K562 (cell line): ENCODE data around the gene CNR1. TPM values are rescaled to one million over a fixed set of nuclear protein-coding genes. Genes with fewer than 3 reads are reported as not detected.

Experiments
- ATAC-seq: fragments of 200-7000 bp; cut with Tn5 transposase; 3 replicates; pipeline ENCODE4 v1.9.1; 2020; ENCODE audit warnings: moderate library complexity
- BruUV-seq: library from RNA; stranded (reverse); fragments of 400-500 nt; replicated peaks from 2 replicates; lab custom pipeline; 2021; lab: Mats Ljungman, UMichigan
- CTCF ChIA-PET: fragments of 300-600 bp; formaldehyde crosslinking; extraction: SDS; loops from one replicate; lab custom pipeline; 2021; ENCODE audit warnings: low intra/inter-chr PET ratio; lab: Yijun Ruan, JAX
- POLR2A ChIA-PET: fragments of 300-600, 350-650 bp; sonication (Branson Sonifier 250); formaldehyde crosslinking; extraction: SDS; loops from one replicate; lab custom pipeline; 2021; ENCODE audit warnings: antibody characterized with exemption, inconsistent platforms; lab: Yijun Ruan, JAX
- DNase-seq, 4 experiments: peaks; one replicate each; pipeline versions ENCODE4 v3.0.0 to v3.0.0-alpha.2; 2011 to 2018; ENCODE audit warnings: low spot score in 3 of 4, mixed read lengths in 3 of 4; ENCODE audit errors: extremely low read depth in 1 of 4
- FAIRE-seq: peaks from 2 replicates; lab custom pipeline; 2011; peaks lifted over from hg19 to GRCh38; lab: Jason Lieb, UNC
- H2AFZ ChIP-seq: 2 replicates; pipeline ENCODE4 v1.6.0; 2011; ENCODE audit warnings: low read depth, low read length, control low read depth, inconsistent platforms
- H3K27ac ChIP-seq: fragments of 200-600 bp; 3 replicates; pipeline ENCODE4 v1.8.0; 2011; ENCODE audit warnings: low read depth, mild to moderate bottlenecking, control low read depth, inconsistent platforms, low read length, moderate library complexity, mixed read lengths; ENCODE audit errors: extremely low read depth
- H3K27me3 ChIP-seq, 2 experiments: fragments of 300-600 bp in 1 of 2; 2 replicates in 1 of 2; 3 replicates in 1 of 2; pipeline versions ENCODE4 v1.6.0 to v1.8.0; 2011; ENCODE audit warnings: inconsistent platforms in 2 of 2, low read length in 2 of 2, mild to moderate bottlenecking in 1 of 2, mixed read lengths in 1 of 2, moderate library complexity in 1 of 2; ENCODE audit not compliant: control insufficient read depth in 2 of 2, insufficient read depth in 2 of 2
- H3K36me3 ChIP-seq: fragments of 300-600 bp; 3 replicates; pipeline ENCODE4 v1.8.0; 2011; ENCODE audit warnings: mild to moderate bottlenecking, low read length, inconsistent platforms; ENCODE audit not compliant: control insufficient read depth, insufficient read depth
- H3K4me1 ChIP-seq, 2 experiments: fragments of 200-600 bp in 1 of 2; replicated peaks in 1 of 2; 2 replicates in 1 of 2; 3 replicates in 1 of 2; pipeline versions ENCODE4 v1.5.1 to v1.8.0; 2011; ENCODE audit warnings: inconsistent platforms in 2 of 2, low read length in 2 of 2, mild to moderate bottlenecking in 1 of 2, mixed read lengths in 1 of 2, moderate library complexity in 1 of 2; ENCODE audit not compliant: control insufficient read depth in 2 of 2, insufficient read depth in 2 of 2
- H3K4me2 ChIP-seq: 2 replicates; pipeline ENCODE4 v1.6.1; 2011; ENCODE audit warnings: low read length, control low read depth, inconsistent platforms, mixed read lengths; ENCODE audit not compliant: insufficient read depth
- H3K4me3 ChIP-seq: fragments of 200-600 bp; sonication (generic), shearing (Covaris generic); 2 replicates; pipeline ENCODE4 v1.5.1; 2016; ENCODE audit warnings: control low read depth, inconsistent platforms
- H3K79me2 ChIP-seq: fragments of 200-600 bp; 3 replicates; pipeline ENCODE4 v1.8.0; 2011; ENCODE audit warnings: low read length, inconsistent platforms; ENCODE audit not compliant: control insufficient read depth, insufficient read depth
- H3K9ac ChIP-seq, 2 experiments: 2 replicates each; pipeline versions ENCODE4 v1.6.0 to v1.6.1; 2011; ENCODE audit warnings: low read depth in 2 of 2, low read length in 2 of 2, control low read depth in 1 of 2, inconsistent platforms in 1 of 2, mild to moderate bottlenecking in 1 of 2, mixed read lengths in 1 of 2; ENCODE audit not compliant: insufficient read depth in 1 of 2
- H3K9me1 ChIP-seq: one replicate; pipeline ENCODE4 v1.6.0; 2011; ENCODE audit warnings: inconsistent platforms, mild to moderate bottlenecking, low read length, moderate library complexity; ENCODE audit not compliant: control insufficient read depth, insufficient read depth
- H3K9me3 ChIP-seq: replicated peaks from 2 replicates; pipeline ENCODE4 v1.5.1; 2011; ENCODE audit warnings: low read depth, low read length, inconsistent platforms; ENCODE audit not compliant: control insufficient read depth, insufficient read depth
- H4K20me1 ChIP-seq: replicated peaks from 2 replicates; pipeline ENCODE4 v1.6.1; 2011; ENCODE audit warnings: low read length, inconsistent platforms, mixed read lengths; ENCODE audit not compliant: control insufficient read depth, insufficient read depth
- EHMT2 ChIP-seq: fragments of 450-650 bp; IDR thresholded peaks from 2 replicates; pipeline ENCODE4 v1.6.1; 2018; ENCODE audit warnings: antibody characterized with exemption
- MIER1 ChIP-seq: fragments of 450-650 bp; IDR thresholded peaks from 2 replicates; pipeline ENCODE4 v1.6.1; 2016; ENCODE audit warnings: antibody characterized with exemption, mild to moderate bottlenecking, low read depth
- REST ChIP-seq, 2 experiments: fragments of 450-650 bp; formaldehyde crosslinking in 1 of 2; IDR thresholded peaks; 2 replicates each; pipeline versions ENCODE4 v1.4.0 to v1.6.1; 2014 to 2020; ENCODE audit warnings: mild to moderate bottlenecking in 2 of 2, borderline replicate concordance in 1 of 2, low read depth in 1 of 2
- SIRT6 ChIP-seq: IDR thresholded peaks from one replicate; pipeline ENCODE4 v1.6.1; 2012; ENCODE audit warnings: low read depth, mild to moderate bottlenecking, control low read depth, inconsistent platforms, low read length, moderate library complexity
- WGBS: fragments of 100-300 bp; shearing (Covaris generic); methylation state at CpG from one replicate; pipeline ENCODE4 v1.1.6; 2016; ENCODE audit warnings: low coverage, mixed read lengths; ENCODE audit not compliant: insufficient coverage; ENCODE audit errors: missing lambda C conversion rate; 5-methylcytosine and 5-hydroxymethylcytosine counted together
- in situ Hi-C: fragments of 300-500 bp; cut with MboI; formaldehyde crosslinking; loops from 4 replicates; pipeline ENCODE4 v1.15.0; 2018; ENCODE audit warnings: inconsistent platforms, mixed read lengths
- intact Hi-C: fragments of 100-400 bp; cut with micrococcal nuclease; formaldehyde crosslinking; loops from 2 replicates; pipeline ENCODE4 v1.14.2; 2022
- polyA plus RNA-seq, 8 experiments: library from polyadenylated mRNA; depleted of rRNA in 4 of 8; stranded (reverse) in 5 of 8; unstranded in 3 of 8; fragments of >200 nt; fragmentation: Nextera tagmentation in 2 of 8; fragmentation: Illumina TruSeq in 1 of 8; extraction: Ambion mirVana in 2 of 8; extraction: Trizol in 1 of 8; gene quantifications; 2 replicates each; pipeline versions ENCODE4 v1.2.1 to v1.2.3, GENCODE V29; 2011 to 2014; ENCODE audit warnings: inconsistent platforms in 1 of 8, missing spikeins in 1 of 8
- total RNA-seq, 7 experiments: library from RNA; depleted of rRNA in 6 of 7; stranded (reverse); fragments of >200 nt in 6 of 7; fragmentation: Illumina TruSeq in 2 of 7; extraction: Trizol in 2 of 7; gene quantifications; 2 replicates each; pipeline versions ENCODE4 v1.2.1 to v1.2.3, GENCODE V29; 2011 to 2021; ENCODE audit warnings: low replicate concordance in 1 of 7
- TF ChIP-seq, protein P1 (sequence below): fragments of 250-450 bp; sonication (Bioruptor Pico); IDR thresholded peaks from 2 replicates; pipeline ENCODE4 v1.8.0; 2021; ENCODE audit warnings: moderate library complexity, mild to moderate bottlenecking, inconsistent platforms

The CNR1 gene
- total and polyA plus RNA-seq, 9 of the 15 experiments (the other 6 are each of a cell fraction or from before 2014, with no cell fraction given), result 0.50 to 1.9 (median 1.2) TPM; not detected in 1

DNA sequence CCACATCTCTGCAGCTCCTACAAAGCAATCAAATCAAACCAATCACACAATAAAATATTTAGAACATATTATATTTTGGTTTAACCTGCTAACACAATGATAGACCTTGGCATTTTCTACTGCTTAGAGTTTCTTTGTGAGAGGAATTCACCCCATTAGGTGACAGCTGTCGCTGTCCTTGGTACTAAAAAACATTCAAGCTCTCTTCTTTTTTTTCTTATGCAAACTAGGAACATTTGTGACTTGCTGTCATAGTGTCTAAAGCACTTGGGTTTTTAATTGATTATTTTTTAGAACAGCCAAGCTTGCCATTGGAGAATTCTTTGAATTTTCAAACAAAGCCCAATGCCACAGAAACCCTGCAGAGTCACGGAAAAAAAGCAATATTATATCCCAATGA is 46.4 kb downstream of the CNR1 start:
- in situ Hi-C loops, result no loop called here
- intact Hi-C loops, result no loop called here
- no peak overlapping the region for H3K4me3 ChIP-seq
- H3K4me2 ChIP-seq, result no peak overlapping the region
- no peaks in the 10 kb centered on the region for H3K4me1 ChIP-seq
- no peaks in the 10 kb centered on the region for H3K79me2 ChIP-seq
- ChIA-PET CTCF (no interaction called here), POLR2A (interaction anchor here (1.0 kb wide), 1 partner anchor 15 kb away, joined by 3 read pairs; no protein-coding TSS in a partner anchor)
- H3K27ac ChIP-seq, result no peak overlapping the region
- FAIRE-seq, result no peak
- no peak overlapping the region for H3K9ac ChIP-seq
- no peaks in the 10 kb centered on the region for H4K20me1 ChIP-seq
- ATAC-seq, result no peak
- peak in 2 of 4 experiments; percentile 5 to 12 for DNase-seq
- TF ChIP-seq, protein P1, sequence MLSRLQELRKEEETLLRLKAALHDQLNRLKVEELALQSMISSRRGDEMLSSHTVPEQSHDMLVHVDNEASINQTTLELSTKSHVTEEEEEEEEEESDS, result no peak
- TF ChIP-seq SIRT6 (no peak), REST (IDR thresholded peaks at IDR 0.05; ENCODE audit: borderline replicate concordance) (peak; percentile 93), REST (CRISPR knock-in tag; IDR thresholded peaks at IDR 0.05; ENCODE audit: low read depth) (peak; percentile 86), MIER1 (peak; percentile 73; the same call in 1 of the 2 replicates), EHMT2 (peak; percentile 63; the same call in 1 of the 2 replicates)
- 3% methylated on average over 2 of the region's 2 CpGs for WGBS
- H2AFZ ChIP-seq, result no peak overlapping the region
- H3K36me3 ChIP-seq, result no peaks in the 10 kb centered on the region
- no peaks in the 10 kb centered on the region for H3K9me1 ChIP-seq
- H3K27me3 ChIP-seq, result no peaks in the 10 kb centered on the region
- BruUV-seq, result no TSS peak
- no peaks in the 10 kb centered on the region for H3K9me3 ChIP-seq
